LNCaP clone FGC (cell line): Measurements from ENCODE around the gene RASIP1.
"Not testable (repeated sequence)": the region's sequence is repeated elsewhere in the genome, so short reads cannot be mapped to it uniquely, and the experiment has no call there.

Experiments used
- DNase-seq: peaks from one replicate; pipeline ENCODE4 v3.0.0-alpha.2; 2011; ENCODE audit warnings: low read depth
- H3K4me3 ChIP-seq: 2 replicates; pipeline ENCODE4 v1.5.1; 2011; ENCODE audit warnings: mild to moderate bottlenecking, low read depth, low read length, control low read depth
- TF ChIP-seq, protein P1 (sequence below): IDR thresholded peaks from 2 replicates; pipeline ENCODE4 v1.5.1; 2012; ENCODE audit warnings: mild to moderate bottlenecking; ENCODE audit not compliant: control insufficient read depth, insufficient read depth; ENCODE audit errors: extremely low read depth

Gene RASIP1

DNA sequence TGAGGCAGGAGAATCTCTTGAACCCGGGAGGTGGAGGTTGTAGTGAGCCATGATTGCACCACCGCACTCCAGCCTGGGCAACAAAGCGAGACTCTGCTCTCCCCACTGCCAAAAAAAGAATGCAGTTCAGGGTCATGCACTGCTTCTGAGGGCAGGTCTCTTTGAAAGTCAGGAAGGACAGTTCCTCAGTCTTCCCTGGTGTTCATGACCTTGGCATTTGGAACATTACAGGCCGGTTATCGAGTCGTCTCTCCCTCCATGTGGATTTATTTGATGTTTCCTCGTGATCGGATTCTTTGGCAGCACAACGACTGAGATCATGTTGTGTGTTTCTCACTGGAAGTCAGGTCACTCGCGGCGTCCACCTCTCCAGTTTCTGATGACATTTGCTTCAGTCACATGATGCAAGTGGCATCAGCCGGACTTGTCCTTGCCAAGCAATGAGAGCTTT, 32.1 kb upstream of the RASIP1 start:
- peak; percentile 37 for DNase-seq
- TF ChIP-seq, protein P1, sequence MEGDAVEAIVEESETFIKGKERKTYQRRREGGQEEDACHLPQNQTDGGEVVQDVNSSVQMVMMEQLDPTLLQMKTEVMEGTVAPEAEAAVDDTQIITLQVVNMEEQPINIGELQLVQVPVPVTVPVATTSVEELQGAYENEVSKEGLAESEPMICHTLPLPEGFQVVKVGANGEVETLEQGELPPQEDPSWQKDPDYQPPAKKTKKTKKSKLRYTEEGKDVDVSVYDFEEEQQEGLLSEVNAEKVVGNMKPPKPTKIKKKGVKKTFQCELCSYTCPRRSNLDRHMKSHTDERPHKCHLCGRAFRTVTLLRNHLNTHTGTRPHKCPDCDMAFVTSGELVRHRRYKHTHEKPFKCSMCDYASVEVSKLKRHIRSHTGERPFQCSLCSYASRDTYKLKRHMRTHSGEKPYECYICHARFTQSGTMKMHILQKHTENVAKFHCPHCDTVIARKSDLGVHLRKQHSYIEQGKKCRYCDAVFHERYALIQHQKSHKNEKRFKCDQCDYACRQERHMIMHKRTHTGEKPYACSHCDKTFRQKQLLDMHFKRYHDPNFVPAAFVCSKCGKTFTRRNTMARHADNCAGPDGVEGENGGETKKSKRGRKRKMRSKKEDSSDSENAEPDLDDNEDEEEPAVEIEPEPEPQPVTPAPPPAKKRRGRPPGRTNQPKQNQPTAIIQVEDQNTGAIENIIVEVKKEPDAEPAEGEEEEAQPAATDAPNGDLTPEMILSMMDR: no peak
- H3K4me3 ChIP-seq: no peak overlapping the region

DNA sequence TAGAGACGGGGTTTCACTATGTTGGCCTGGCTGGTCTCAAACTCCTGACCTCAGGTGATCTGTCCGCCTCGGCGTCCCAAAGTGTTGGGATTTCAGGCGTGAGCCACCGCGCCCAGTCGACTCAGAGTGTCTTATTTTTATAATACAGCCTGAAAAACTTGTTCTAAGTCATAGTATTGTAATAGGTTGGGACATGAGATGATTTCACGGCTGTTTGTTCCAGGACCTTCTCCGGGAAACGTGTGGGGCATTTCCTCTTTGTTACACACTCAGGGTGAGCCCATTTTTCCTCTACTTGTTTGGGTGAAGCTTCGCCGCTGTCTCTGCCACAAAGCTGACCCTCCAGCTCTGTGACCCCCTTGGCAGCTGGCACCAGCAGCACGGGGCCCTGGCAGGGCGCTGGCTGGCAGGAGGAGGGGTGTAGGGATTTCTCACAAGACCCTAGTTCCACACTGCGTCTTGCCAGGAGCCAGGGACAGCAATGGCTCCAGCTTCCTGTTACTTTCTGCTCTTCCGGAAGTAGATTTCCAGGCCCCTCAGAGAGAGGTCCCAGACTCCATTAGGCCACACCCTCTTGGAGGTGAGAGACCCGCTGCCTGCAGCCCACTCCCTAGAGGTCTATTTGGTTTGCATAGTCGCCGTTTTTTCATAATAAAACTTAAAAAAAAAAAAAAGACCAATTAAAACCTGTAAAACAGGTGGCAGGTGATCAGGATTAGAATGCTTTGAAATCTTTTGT, 30.5 kb upstream of the RASIP1 start:
- TF ChIP-seq, protein P1: no peak
- H3K4me3 ChIP-seq: no peak overlapping the region
- no peak for DNase-seq

DNA sequence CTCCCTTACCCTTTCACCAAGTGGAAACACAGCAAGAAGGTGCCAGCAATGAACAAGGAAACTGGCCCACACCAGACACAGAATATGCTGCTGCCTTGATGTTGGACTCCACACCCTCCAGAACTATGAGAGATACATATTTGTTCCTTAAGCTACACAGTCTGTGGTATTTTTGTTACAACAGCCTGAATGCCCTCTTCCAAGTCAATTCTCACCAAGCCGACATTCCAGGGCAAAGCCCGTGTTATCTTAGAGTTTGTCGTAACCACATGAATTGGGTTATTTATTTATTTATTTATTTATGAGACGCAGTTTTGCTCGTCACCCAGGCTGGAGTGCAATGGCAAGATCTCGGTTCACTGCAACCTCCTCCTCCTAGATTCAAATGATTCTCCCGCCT, 29.9 kb upstream of the RASIP1 start:
- no peak for DNase-seq
- no peak overlapping the region for H3K4me3 ChIP-seq
- TF ChIP-seq, protein P1: no peak

DNA sequence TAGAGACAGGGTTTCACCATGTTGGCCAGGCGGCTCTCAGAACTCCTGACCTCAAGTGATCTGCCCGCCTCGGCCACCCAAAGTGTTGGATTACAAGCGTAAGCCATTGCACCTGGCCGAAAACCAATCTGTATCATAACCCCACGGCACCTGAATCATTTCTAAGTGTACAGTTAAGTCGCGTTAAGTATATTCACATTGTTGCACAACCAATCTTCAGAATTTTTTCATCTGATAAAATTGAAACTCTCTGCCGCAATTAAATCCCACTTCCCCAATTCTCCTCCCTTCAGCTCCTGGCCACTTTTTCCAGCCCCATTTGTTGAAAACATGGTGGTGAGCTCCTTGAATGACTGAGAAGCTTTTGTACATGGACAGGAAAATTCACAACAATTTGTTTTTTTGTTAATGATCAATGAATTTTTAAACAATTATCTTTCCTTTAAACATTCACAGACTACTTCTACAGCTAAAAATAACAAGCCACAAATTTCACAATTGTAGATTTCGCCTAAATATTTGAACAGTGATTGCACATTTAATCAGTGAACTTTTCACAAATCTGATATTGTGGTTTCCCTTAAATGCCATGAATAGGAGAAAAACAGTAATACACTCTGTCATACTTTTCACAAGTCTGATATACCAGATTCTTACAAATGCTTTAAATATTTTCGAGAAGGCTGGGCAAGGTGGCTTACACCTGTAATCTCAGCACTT, 28.7 kb upstream of the RASIP1 start:
- no peak overlapping the region for H3K4me3 ChIP-seq
- DNase-seq: no peak
- TF ChIP-seq, protein P1: no peak

DNA sequence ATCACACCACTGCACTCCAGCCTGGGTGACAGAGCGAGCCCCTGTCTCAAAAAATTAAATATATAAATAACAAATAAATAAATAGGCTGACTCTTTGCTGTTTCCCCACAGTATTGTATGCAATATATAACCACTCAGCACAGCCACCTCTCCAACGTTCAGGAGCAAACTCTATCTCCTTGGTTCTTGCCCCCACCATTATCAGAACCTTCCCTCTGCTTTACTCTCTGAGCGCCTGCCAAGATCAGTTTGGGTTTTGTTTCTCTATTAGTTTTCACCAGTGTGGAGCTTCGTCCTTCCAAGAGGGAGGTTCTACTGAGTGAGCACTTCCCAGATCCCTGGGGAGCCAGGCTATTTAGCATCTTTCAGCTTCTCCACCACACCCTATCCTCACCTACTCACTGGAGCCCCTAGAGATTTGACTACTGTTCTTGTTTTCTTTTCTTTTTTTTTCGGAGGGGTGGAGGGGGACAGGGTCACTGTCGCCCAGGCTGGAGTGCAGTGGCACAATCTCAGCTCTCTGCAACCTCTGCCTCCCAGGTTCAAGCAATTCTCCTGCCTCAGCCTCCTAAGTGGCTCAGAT, 27.9 kb upstream of the RASIP1 start:
- not testable (repeated sequence) for H3K4me3 ChIP-seq, DNase-seq

DNA sequence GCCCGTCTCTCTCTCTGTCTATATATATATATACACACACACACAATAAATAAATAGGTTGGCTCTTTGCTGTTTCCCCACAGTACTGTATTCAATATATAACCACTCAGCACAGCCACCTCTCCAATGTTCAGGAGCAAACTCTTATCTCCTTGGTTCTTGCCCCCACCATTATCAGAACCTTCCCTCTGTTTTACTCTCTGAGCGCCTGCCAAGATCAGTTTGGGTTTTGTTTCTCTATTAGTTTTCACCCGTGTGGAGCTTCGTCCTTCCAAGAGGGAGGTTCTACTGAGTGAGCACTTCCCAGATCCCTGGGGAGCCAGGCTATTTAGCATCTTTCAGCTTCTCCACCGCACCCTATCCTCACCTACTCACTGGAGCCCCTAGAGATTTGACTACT, 25.4 kb upstream of the RASIP1 start:
- not testable (repeated sequence) for H3K4me3 ChIP-seq, DNase-seq

DNA sequence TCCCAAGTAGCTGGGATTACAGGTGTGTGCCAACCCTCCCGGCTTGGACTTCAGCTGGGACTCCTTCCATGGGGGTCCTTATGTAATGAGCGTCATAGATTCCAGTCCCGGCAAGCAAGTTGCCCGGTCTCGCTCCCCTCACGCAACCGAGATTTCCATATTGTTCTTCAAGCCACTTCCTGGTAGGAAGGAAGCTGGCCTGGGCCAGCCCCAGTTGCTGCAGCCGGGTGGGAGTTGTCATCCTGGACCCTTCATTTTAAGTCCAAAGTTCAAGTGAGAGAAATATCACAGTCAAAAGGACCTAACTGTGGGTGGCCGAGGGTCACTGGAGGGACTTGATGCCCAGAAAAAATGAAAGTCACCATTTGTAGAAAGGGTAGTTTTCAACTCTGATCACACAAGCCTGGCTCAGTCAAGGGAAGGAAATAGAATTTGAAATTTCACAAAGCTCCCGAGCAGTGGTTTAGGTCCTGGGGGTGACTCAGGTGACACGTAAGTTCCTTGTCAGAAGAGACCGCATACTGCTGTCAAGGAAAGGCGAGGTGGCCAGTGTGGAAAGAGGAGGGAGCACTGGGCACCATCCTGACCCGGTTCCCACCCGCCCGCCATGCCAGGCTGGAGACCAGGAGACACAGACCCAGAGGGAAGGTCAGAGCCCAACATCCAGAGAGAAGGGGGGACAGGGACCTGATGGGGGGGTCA, 20.2 kb upstream of the RASIP1 start:
- TF ChIP-seq, protein P1: no peak
- no peak for DNase-seq

More for the DNA sequence above, 20.2 kb upstream of the RASIP1 start:
- H3K4me3 ChIP-seq: no peak overlapping the region
